NCI-H1417 (cell line): ENCODE measurements around the gene GRM1.

ENCODE experiments used
- DNase-seq, 3 experiments: peaks; one replicate each; lab custom pipeline; 2025; lab: John Stamatoyannopoulos, UW

GRM1 gene

GRCh38 chr6:146097586-146097985 is 68.7 kb downstream of the GRM1 start:
- no peak for DNase-seq

GRCh38 chr6:146100776-146101175 is 71.9 kb downstream of the GRM1 start:
- peak in 1 of 3 experiments; percentile 16 for DNase-seq

- DNase-seq: peak in 1 of 3 experiments; percentile 24
These were observed 74.7 kb downstream of the GRM1 start for GRCh38 chr6:146103416-146104072.

- DNase-seq: no peak
These were observed 77.7 kb downstream of the GRM1 start for GRCh38 chr6:146106532-146106931.

- no peak for DNase-seq
These were observed 82.1 kb downstream of the GRM1 start for GRCh38 chr6:146110990-146111389.

- no peak for DNase-seq
These were observed 83.1 kb downstream of the GRM1 start for GRCh38 chr6:146111881-146112450.

GRCh38 chr6:146113084-146113623 is 84.3 kb downstream of the GRM1 start:
- DNase-seq: no peak

- DNase-seq: no peak
These were observed 94.8 kb downstream of the GRM1 start for GRCh38 chr6:146123616-146124015.

GRCh38 chr6:146127447-146128215 is 98.8 kb downstream of the GRM1 start:
- no peak for DNase-seq

GRCh38 chr6:146133866-146134265 is 105.0 kb downstream of the GRM1 start:
- no peak for DNase-seq

GRCh38 chr6:146135167-146135566 is 106.3 kb downstream of the GRM1 start:
- DNase-seq: no peak

GRCh38 chr6:146146836-146147235 is 118.0 kb downstream of the GRM1 start:
- no peak for DNase-seq

GRCh38 chr6:146149770-146150169 is 120.9 kb downstream of the GRM1 start:
- DNase-seq: peak in 2 of 3 experiments; percentile 53 to 77

GRCh38 chr6:146153040-146153758 is 124.3 kb downstream of the GRM1 start:
- no peak for DNase-seq

GRCh38 chr6:146154197-146154596 is 125.3 kb downstream of the GRM1 start:
- peak in 1 of 3 experiments; percentile 24 for DNase-seq

GRCh38 chr6:146161664-146162063 is 132.8 kb downstream of the GRM1 start:
- DNase-seq: peak in 1 of 3 experiments; percentile 44

- DNase-seq: no peak
These were observed 141.0 kb downstream of the GRM1 start for GRCh38 chr6:146169872-146170271.

- no peak for DNase-seq
These were observed 148.9 kb downstream of the GRM1 start for GRCh38 chr6:146177785-146178184.

- peak; percentile 39 to 91 (median 56) for DNase-seq
These were observed 155.0 kb downstream of the GRM1 start for GRCh38 chr6:146183831-146184230.

GRCh38 chr6:146184701-146185100 is 155.8 kb downstream of the GRM1 start:
- no peak for DNase-seq

- no peak for DNase-seq
These were observed 160.3 kb downstream of the GRM1 start for GRCh38 chr6:146189131-146189530.

GRCh38 chr6:146190581-146190980 is 161.7 kb downstream of the GRM1 start:
- no peak for DNase-seq
